Nephron (organoid): Measurements from ENCODE around the gene PARPBP.

ENCODE experiments used
- H3K27ac Mint-ChIP-seq, 3 experiments: 2 replicates each; pipeline ENCODE4 v1.8.0; 2020; ENCODE audit warnings: mixed read lengths in 3 of 3, mild to moderate bottlenecking in 2 of 3, moderate library complexity in 1 of 3
- H3K27me3 Mint-ChIP-seq: 2 replicates; pipeline ENCODE4 v1.8.0; 2021; ENCODE audit warnings: low read depth, mild to moderate bottlenecking, moderate library complexity, mixed read lengths
- H3K36me3 Mint-ChIP-seq: 2 replicates; pipeline ENCODE4 v1.8.0; 2020; ENCODE audit warnings: low read depth, mixed read lengths
- H3K4me1 Mint-ChIP-seq: 2 replicates; pipeline ENCODE4 v1.8.0; 2020; ENCODE audit warnings: mixed read lengths
- H3K4me3 Mint-ChIP-seq, 3 experiments: 2 replicates each; pipeline ENCODE4 v1.8.0; 2020; ENCODE audit warnings: mild to moderate bottlenecking in 3 of 3, mixed read lengths in 3 of 3, moderate library complexity in 2 of 3
- H3K9me3 Mint-ChIP-seq: 2 replicates; pipeline ENCODE4 v1.8.0; 2020; ENCODE audit warnings: mixed read lengths
- CTCF ChIP-seq, 3 experiments: fragments of 200-600 bp; sonication (generic); IDR thresholded peaks; one replicate each; pipeline ENCODE4 v1.5.0; 2021; ENCODE audit warnings: antibody characterized with exemption in 3 of 3; ENCODE audit not compliant: unreplicated experiment in 3 of 3

Gene PARPBP

GRCh38 chr12:102202556-102202955 lies 82.6 kb downstream of the PARPBP start:
- no peaks in the 10 kb centered on the region for H3K27me3 Mint-ChIP-seq
- H3K4me1 Mint-ChIP-seq, result no peaks in the 10 kb centered on the region
- H3K4me3 Mint-ChIP-seq, result no peak overlapping the region

GRCh38 chr12:102204025-102204424 lies 84.0 kb downstream of the PARPBP start:
- Mint-ChIP-seq H3K4me3 (no peak overlapping the region), H3K9me3 (peaks cover 22% of the 10 kb centered on the region), H3K27ac (no peak overlapping the region), H3K36me3 (peaks cover 42% of the 10 kb centered on the region), H3K27me3 (no peaks in the 10 kb centered on the region), H3K4me1 (no peaks in the 10 kb centered on the region)
- TF ChIP-seq CTCF (IDR thresholded peaks at IDR 0.05; ENCODE audit: unreplicated experiment in 3 of 3), result no peak

More at GRCh38 chr12:102202556-102202955, 82.6 kb downstream of the PARPBP start:
- Mint-ChIP-seq H3K27ac (no peak overlapping the region), H3K36me3 (peaks cover 30% of the 10 kb centered on the region), H3K9me3 (peaks cover 9% of the 10 kb centered on the region)
- TF ChIP-seq CTCF (IDR thresholded peaks at IDR 0.05; ENCODE audit: unreplicated experiment in 3 of 3), result no peak

GRCh38 chr12:102215992-102216691 lies 96.2 kb downstream of the PARPBP start:
- no peak overlapping the region for H3K27ac Mint-ChIP-seq
- no peak overlapping the region for H3K4me3 Mint-ChIP-seq
- H3K9me3 Mint-ChIP-seq, result no peaks in the 10 kb centered on the region
- no peaks in the 10 kb centered on the region for H3K36me3 Mint-ChIP-seq
- TF ChIP-seq CTCF (IDR thresholded peaks at IDR 0.05; ENCODE audit: unreplicated experiment in 3 of 3), result no peak
- no peaks in the 10 kb centered on the region for H3K27me3 Mint-ChIP-seq
- H3K4me1 Mint-ChIP-seq, result no peaks in the 10 kb centered on the region

- no peak overlapping the region for H3K4me3 Mint-ChIP-seq
- H3K27me3 Mint-ChIP-seq, result peaks cover 3% of the 10 kb centered on the region
- H3K27ac Mint-ChIP-seq, result no peak overlapping the region
- TF ChIP-seq CTCF (IDR thresholded peaks at IDR 0.05; ENCODE audit: unreplicated experiment in 3 of 3), result no peak
- no peaks in the 10 kb centered on the region for H3K9me3 Mint-ChIP-seq
- no peaks in the 10 kb centered on the region for H3K36me3 Mint-ChIP-seq
- no peaks in the 10 kb centered on the region for H3K4me1 Mint-ChIP-seq
Measured at GRCh38 chr12:102220736-102221135, 100.8 kb downstream of the PARPBP start.

- TF ChIP-seq CTCF (IDR thresholded peaks at IDR 0.05; ENCODE audit: unreplicated experiment in 3 of 3), result no peak
- no peak overlapping the region for H3K4me3 Mint-ChIP-seq
- H3K27ac Mint-ChIP-seq, result peak overlapping the region in 2 of 3 experiments; percentile 21 to 51
- peaks cover 14% of the 10 kb centered on the region for H3K4me1 Mint-ChIP-seq
- no peaks in the 10 kb centered on the region for H3K9me3 Mint-ChIP-seq
- peaks cover 3% of the 10 kb centered on the region for H3K27me3 Mint-ChIP-seq
- H3K36me3 Mint-ChIP-seq, result no peaks in the 10 kb centered on the region
Measured at GRCh38 chr12:102227954-102228353, 108.0 kb downstream of the PARPBP start.

GRCh38 chr12:102232036-102232435 lies 112.1 kb downstream of the PARPBP start:
- Mint-ChIP-seq H3K9me3 (no peaks in the 10 kb centered on the region), H3K36me3 (no peaks in the 10 kb centered on the region), H3K27ac (peak overlapping the region; percentile 87 to 95 (median 93)), H3K4me3 (peak overlapping the region in 1 of 3 experiments; percentile 20), H3K27me3 (no peaks in the 10 kb centered on the region), H3K4me1 (peaks cover 22% of the 10 kb centered on the region)
- no peak for TF ChIP-seq CTCF (IDR thresholded peaks at IDR 0.05; ENCODE audit: unreplicated experiment in 3 of 3)
